Thoracic aorta (tissue), 2 donors: ENCODE data around the gene TSG101. TPM values are rescaled to one million over a fixed set of nuclear protein-coding genes. Genes with fewer than 3 reads are reported as not detected.

Source experiments
- ATAC-seq: fragments of 150-250 bp; one replicate; pipeline ENCODE4 v1.8.0; 2017; ENCODE audit warnings: low read depth; ENCODE audit not compliant: insufficient number of reproducible peaks, low FRiP score
- DNase-seq: peaks from one replicate; pipeline ENCODE4 v3.0.0-alpha.2; 2020; ENCODE audit warnings: low spot score
- H3K27ac ChIP-seq, 2 donors: fragments of 200-600 bp; sonication (generic); 1 replicate in 1 of 2; 2 replicates in 1 of 2; pipeline ENCODE4 v1.5.1; 2016; ENCODE audit warnings: mild to moderate bottlenecking in 2 of 2, moderate library complexity in 2 of 2
- H3K27me3 ChIP-seq: fragments of 200-600 bp; sonication (generic); replicated peaks from 2 replicates; pipeline ENCODE4 v1.6.0; 2016; ENCODE audit warnings: mild to moderate bottlenecking; ENCODE audit not compliant: insufficient read depth
- H3K36me3 ChIP-seq: fragments of 200-600 bp; sonication (generic); one replicate; pipeline ENCODE4 v1.5.1; 2016
- H3K4me1 ChIP-seq, 2 donors: fragments of 200-600 bp; sonication (generic); 1 replicate in 1 of 2; 2 replicates in 1 of 2; pipeline versions ENCODE4 v1.5.1 to v1.6.0; 2016; ENCODE audit warnings: low read depth in 2 of 2, mild to moderate bottlenecking in 1 of 2; ENCODE audit not compliant: control insufficient read depth in 1 of 2
- H3K4me3 ChIP-seq: fragments of 200-600 bp; sonication (generic); 2 replicates; pipeline ENCODE4 v1.5.1; 2016; ENCODE audit warnings: mild to moderate bottlenecking
- H3K9me3 ChIP-seq: fragments of 200-600 bp; sonication (generic); 2 replicates; pipeline ENCODE4 v1.5.1; 2016
- total RNA-seq, 2 donors: library from RNA; depleted of rRNA; stranded (reverse); fragments of >200 nt; gene quantifications; one replicate each; pipeline versions ENCODE4 v1.1.0 to v1.2.3, GENCODE V29; 2016
- TF ChIP-seq, protein P1 (sequence below): fragments of 200-600 bp; sonication (generic); IDR thresholded peaks from one replicate; pipeline ENCODE4 v1.5.1; 2019; ENCODE audit warnings: antibody characterized with exemption

The TSG101 gene
- total RNA-seq, 2 donors from 2014 or later, result 67.0 to 68.4 TPM

DNA sequence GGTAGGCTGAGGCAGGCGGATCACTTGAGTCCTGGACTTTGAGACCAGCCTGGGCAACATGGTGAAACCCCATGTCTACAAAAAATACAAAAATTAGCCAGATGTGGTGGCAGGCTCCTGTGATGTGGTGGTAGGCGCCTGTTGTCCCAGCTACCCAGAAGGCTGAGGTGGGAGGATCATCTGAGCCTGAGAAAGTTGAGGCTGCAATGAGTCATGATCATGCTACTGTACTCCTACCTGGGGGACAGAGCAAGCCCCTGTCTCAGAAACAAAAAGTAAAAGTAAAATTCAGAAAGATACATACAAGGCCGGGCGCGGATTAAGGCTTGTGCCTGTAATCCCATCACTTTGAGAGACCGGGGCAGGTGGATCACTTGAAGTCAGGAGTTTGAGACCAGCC is 64.8 kb downstream of the TSG101 start:
- no peak for DNase-seq
- no peak overlapping the region for H3K27ac ChIP-seq
- no peak overlapping the region for H3K4me3 ChIP-seq
- H3K9me3 ChIP-seq, result no peaks in the 10 kb centered on the region
- ATAC-seq, result no peak
- TF ChIP-seq, protein P1, sequence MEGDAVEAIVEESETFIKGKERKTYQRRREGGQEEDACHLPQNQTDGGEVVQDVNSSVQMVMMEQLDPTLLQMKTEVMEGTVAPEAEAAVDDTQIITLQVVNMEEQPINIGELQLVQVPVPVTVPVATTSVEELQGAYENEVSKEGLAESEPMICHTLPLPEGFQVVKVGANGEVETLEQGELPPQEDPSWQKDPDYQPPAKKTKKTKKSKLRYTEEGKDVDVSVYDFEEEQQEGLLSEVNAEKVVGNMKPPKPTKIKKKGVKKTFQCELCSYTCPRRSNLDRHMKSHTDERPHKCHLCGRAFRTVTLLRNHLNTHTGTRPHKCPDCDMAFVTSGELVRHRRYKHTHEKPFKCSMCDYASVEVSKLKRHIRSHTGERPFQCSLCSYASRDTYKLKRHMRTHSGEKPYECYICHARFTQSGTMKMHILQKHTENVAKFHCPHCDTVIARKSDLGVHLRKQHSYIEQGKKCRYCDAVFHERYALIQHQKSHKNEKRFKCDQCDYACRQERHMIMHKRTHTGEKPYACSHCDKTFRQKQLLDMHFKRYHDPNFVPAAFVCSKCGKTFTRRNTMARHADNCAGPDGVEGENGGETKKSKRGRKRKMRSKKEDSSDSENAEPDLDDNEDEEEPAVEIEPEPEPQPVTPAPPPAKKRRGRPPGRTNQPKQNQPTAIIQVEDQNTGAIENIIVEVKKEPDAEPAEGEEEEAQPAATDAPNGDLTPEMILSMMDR, result no peak
- H3K4me1 ChIP-seq, result no peaks in the 10 kb centered on the region
- H3K36me3 ChIP-seq, result no peaks in the 10 kb centered on the region
- H3K27me3 ChIP-seq, result no peaks in the 10 kb centered on the region

- H3K4me3 ChIP-seq, result no peak overlapping the region
These were observed 67.1 kb downstream of the TSG101 start for GRCh38 chr11:18459634-18460033.

DNA sequence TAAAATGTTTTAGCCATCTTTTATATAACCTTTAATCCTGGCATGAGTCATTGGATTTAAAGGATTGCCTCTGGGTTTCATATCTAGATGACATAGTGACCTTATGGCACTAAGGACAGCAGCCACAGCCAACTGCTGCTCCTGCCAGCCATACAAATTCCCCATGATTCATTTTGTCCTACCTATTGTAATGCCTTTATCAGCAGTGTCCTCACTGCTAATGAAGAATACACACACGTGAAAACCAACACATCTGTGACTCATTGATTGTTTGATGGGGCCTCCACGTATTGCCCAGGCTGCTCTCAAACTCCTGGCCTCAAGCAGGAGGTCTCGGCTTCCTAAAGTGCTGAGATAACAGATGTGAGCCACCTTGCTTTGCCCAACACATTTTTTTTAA is 69.3 kb downstream of the TSG101 start:
- no peak for DNase-seq
- no peaks in the 10 kb centered on the region for H3K36me3 ChIP-seq
- no peaks in the 10 kb centered on the region for H3K4me1 ChIP-seq
- no peaks in the 10 kb centered on the region for H3K27me3 ChIP-seq
- no peak overlapping the region for H3K4me3 ChIP-seq
- TF ChIP-seq, protein P1, result no peak
- H3K9me3 ChIP-seq, result no peaks in the 10 kb centered on the region
- no peak for ATAC-seq
- no peak overlapping the region for H3K27ac ChIP-seq

More at GRCh38 chr11:18459634-18460033, 67.1 kb downstream of the TSG101 start:
- no peaks in the 10 kb centered on the region for H3K4me1 ChIP-seq
- no peaks in the 10 kb centered on the region for H3K27me3 ChIP-seq
- TF ChIP-seq, protein P1, result no peak
- no peaks in the 10 kb centered on the region for H3K36me3 ChIP-seq
- DNase-seq (no peak), ATAC-seq (no peak)
- H3K9me3 ChIP-seq, result no peaks in the 10 kb centered on the region
- H3K27ac ChIP-seq, result no peak overlapping the region

- H3K4me3 ChIP-seq, result no peak within 1 kb of the TSS
- DNase-seq, result no peak
- no peak for ATAC-seq
- no peaks in the 10 kb centered on the region for H3K27me3 ChIP-seq
- no peaks in the 10 kb centered on the region for H3K4me1 ChIP-seq
- H3K36me3 ChIP-seq, result no peaks in the 10 kb centered on the region
- TF ChIP-seq, protein P1, result no peak
- no peak within 1 kb of the TSS for H3K27ac ChIP-seq
- H3K9me3 ChIP-seq, result no peaks in the 10 kb centered on the region
These were observed 70.9 kb downstream of the TSG101 start, which contains the start of gene LDHAL6A for GRCh38 chr11:18455686-18456372. TSS of gene LDHAL6A (plus strand) at chr11:18455856. CDS start at chr11:18456681, 825 bp downstream.

GRCh38 chr11:18452927-18453326 is 73.8 kb downstream of the TSG101 start:
- no peak for ATAC-seq
- TF ChIP-seq, protein P1, result no peak
- Histone ChIP-seq H3K9me3 (no peaks in the 10 kb centered on the region), H3K27me3 (no peaks in the 10 kb centered on the region), H3K27ac (no peak overlapping the region), H3K4me1 (no peaks in the 10 kb centered on the region), H3K4me3 (no peak overlapping the region), H3K36me3 (no peaks in the 10 kb centered on the region)
- no peak for DNase-seq
